GM19397 (cell line): ENCODE measurements around the gene DNAAF5.
"Not testable (repeated sequence)": the region's sequence is repeated elsewhere in the genome, so short reads cannot be mapped to it uniquely, and the experiment has no call there.

ENCODE experiments used
- ATAC-seq: cut with Tn5 transposase; IDR thresholded peaks from one replicate; pipeline ENCODE4 v1.9.1; 2021; ENCODE audit warnings: mild to moderate bottlenecking, moderate library complexity; ENCODE audit not compliant: unreplicated experiment

DNAAF5 gene

GRCh38 chr7:745431-746154, 19.1 kb downstream of the DNAAF5 start:
- ATAC-seq: no peak

- ATAC-seq: no peak
Measured at GRCh38 chr7:746155-747061, 19.9 kb downstream of the DNAAF5 start.

- ATAC-seq: no peak
Measured at GRCh38 chr7:747186-747585, 20.7 kb downstream of the DNAAF5 start.

DNA sequence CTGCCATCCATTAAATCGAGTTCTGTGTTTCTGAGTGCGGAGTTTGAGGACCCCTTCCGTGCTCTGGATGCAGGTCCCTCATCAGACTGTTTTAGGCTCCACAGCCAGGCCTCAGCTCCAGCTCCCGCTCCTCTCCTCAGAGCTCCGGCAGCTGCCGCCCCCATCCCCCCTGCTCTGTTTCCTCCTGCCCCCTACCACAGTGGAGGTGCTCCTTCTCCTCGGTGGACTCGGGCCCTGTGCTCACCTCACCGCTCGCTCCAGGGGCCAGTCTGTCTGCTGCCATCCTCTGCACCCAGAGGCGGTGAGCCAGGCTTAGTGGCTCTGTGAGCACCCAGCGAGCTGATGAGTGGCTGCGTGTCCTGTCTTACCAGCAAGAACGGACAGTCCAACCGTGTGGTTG, 21.9 kb downstream of the DNAAF5 start:
- no peak for ATAC-seq

GRCh38 chr7:749140-749551, 22.6 kb downstream of the DNAAF5 start:
- ATAC-seq: no peak

- ATAC-seq: no peak
Measured at GRCh38 chr7:750111-750905, 23.8 kb downstream of the DNAAF5 start.

DNA sequence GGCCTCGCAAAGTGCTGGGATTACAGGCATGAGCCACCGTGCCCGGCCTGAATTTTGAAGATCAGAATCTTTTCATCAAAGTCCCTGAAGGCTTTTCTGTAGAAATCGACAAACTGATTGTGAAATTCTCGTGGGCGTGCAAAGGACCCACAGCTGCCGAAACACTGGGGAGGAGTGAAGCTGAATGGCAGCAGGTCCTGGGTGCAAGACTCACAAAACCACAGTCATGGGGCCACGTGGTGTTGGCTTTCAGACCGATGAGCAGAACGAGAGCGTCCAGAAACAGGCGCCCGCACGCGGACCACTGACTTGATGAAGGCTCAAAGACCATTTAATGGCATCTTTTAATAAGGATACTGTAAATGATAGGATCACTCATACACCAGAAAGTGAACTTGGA, 25.3 kb downstream of the DNAAF5 start:
- no peak for ATAC-seq

DNA sequence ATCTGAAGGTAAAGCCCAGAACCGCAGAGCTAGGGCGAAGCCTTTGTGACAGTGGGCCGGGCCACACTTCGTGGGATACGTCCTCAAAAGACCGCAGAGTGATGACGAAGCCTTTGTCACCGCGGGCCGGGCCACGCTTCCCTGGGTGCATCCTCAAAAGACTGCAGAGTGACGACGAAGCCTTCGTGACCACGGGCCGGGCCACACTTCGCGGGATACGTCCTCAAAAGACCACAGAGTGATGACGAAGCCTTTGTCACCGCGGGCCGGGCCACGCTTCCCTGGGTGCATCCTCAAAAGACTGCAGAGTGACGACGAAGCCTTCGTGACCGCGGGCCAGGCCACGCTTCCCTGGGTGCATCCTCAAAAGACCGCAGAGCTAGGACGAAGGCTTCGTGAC, 25.8 kb downstream of the DNAAF5 start:
- ATAC-seq: not testable (repeated sequence)

DNA sequence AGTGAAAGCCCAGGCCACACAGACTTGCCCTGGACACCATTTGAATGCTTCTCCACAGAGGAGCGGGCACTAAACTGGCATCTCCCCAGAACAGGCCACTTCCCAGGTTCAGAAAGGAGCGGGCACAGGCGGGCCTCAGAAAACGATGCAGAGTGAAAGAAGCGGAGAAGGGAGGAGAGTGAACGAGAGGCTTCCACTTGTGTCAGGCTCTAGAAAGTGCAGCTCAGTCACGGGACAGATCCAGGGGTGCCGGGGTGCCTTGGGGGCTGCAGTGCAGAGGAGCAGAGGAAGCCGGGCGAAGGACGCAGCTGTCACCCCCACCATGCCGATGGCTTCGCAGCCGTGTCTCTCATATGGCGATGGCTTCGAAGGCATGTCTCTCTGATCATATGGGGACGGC, 26.7 kb downstream of the DNAAF5 start:
- ATAC-seq: no peak

DNA sequence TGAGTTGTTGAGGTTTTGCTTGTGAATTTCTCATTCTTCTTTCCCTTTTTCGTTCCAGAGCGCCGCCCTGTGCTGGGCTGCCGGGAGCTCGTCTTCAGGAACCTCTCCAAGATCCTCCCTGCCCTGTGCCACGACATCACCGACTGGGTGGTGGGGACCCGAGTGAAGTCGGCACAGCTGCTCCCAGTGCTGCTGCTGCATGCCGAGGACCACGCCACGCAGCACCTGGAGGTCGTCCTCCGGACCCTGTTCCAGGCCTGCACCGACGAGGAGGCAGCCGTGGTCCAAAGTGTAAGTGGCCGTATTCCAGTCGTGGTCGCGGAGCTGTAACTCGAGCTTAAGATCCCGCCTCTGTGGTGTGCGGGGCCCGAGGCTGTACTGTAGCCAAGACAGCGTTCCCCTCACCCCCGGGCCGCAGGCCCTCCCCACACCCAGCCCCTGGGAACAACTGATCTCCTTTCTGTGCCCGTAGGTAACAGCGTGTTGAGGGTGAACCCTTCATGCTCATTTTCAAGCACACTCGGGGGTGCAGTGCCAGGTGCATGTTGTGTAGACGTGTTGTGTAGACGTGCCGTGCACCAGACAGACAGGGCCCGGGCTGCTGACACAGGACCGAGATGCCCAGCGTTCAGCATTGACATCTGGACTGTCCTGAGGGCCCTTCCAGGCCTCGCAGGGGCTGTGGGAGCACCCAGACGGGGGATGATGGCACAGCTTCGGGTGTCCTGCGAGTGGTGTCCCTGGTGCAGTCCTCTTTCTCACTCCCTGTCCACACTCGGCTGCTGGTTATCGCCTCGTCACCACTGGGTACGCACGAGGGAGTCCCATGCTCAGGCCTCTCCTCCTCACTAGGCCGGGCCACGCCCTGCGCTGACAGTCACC, 28.3 kb downstream of the DNAAF5 start:
- ATAC-seq: no peak

- no peak for ATAC-seq
Measured at GRCh38 chr7:755413-755805, 28.9 kb downstream of the DNAAF5 start.

DNA sequence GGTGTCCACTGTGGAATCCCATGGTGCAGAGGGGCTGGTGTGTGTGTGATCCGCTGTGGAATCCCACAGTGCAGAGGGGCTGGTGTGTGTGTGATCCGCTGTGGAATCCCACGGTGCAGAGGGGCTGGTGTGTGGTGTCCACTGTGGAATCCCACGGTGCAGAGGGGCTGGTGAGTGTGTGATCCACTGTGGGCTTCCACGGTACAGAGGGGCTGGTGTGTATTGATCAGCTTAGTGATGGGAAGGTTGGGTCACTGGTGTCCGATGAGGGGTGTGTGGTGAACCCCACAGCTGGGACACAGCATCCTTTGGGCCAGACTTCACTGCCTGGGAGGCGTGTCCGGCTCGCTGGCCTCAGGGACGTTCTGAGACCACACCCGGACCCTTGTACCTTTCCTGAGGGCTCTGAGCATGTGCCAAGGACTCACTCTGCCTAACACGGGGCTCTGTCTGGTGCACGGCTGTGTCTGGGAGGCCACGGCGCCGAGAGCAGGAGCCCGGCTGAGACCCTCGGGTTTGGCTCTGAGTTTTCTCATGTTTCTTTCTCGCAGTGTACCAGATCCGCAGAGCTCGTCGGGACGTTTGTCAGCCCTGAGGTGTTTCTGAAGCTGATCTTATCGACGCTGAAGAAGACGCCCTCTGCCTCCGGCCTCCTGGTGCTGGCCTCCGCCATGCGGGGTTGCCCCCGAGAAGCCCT, 29.9 kb downstream of the DNAAF5 start:
- ATAC-seq: no peak

DNA sequence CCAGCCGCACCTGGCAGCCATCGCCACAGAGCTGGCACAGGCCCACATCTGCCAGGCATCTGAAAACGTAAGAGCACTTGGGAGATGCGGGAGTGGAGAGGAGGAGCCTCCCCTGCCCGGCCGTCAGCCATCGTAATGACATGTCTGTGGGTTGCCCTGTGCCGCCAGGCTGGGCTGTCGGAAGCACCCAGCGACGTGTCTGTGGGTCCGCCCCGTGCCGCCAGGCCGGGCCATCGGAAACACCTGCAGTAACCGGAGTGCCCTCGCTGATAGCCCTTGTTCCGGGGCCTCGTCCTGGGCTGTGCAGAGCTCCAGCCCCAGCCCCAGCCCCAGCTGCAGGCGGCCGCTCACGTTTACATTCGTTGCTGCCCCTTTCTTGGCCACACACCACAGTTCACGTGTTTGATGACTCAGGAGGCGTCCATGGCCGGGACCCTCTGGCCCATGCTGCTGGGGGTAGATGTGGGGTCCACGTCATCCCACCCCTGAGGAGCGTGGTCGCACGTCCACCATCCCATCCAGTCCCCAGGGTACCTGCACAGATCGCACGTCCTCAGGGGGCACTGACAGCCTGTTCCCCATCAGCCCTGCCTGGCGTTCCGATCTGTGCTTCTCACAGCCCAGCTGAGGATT, 30.5 kb downstream of the DNAAF5 start:
- ATAC-seq: no peak

- no peak for ATAC-seq
Measured at GRCh38 chr7:757741-758163, 31.3 kb downstream of the DNAAF5 start.

GRCh38 chr7:759569-759968, 33.1 kb downstream of the DNAAF5 start:
- no peak for ATAC-seq

- ATAC-seq: no peak
Measured at GRCh38 chr7:760006-760405, 33.5 kb downstream of the DNAAF5 start.

- ATAC-seq: no peak
Measured at GRCh38 chr7:761101-761500, 34.6 kb downstream of the DNAAF5 start.

DNA sequence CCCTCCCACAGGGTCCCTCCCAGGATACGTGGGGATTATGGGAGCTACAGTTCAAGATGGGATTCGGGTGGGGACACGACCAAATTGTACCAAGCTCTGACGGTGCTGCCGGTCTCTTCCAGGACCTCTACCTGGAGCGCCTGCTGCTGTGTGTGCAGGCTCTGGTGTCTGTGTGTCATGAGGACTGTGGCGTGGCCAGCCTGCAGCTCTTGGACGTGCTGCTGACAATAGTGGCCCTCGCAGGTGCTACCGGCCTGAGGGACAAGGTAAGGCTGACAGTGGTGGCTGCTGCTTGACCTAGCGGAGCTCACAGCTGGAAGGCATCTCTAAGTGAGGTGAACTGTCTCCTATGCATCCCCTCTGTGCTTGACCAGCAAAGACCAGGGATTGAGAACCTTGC, 35.1 kb downstream of the DNAAF5 start:
- ATAC-seq: no peak

- ATAC-seq: no peak
Measured at GRCh38 chr7:762885-763284, 36.4 kb downstream of the DNAAF5 start.
